Activated T-cell treated with anti-CD3 and anti-CD28 coated beads, Interleukin-2, amount 50 U/mL, for 72 hours (primary cell): ENCODE data around the gene SUN2. TPM values are rescaled to one million over a fixed set of nuclear protein-coding genes. Genes with fewer than 3 reads are reported as not detected.

ENCODE experiments used
- ATAC-seq, 2 donors: fragments of 150-1000 bp; cut with Tn5 transposase; replicated peaks in 1 of 2; 2 replicates each; pipeline ENCODE4 v1.10.0; 2021; ENCODE audit warnings: moderate library complexity in 2 of 2, mild to moderate bottlenecking in 1 of 2
- DNase-seq, 2 donors: peaks; one replicate each; pipeline ENCODE4 v3.0.0; 2021 to 2022; ENCODE audit warnings: mixed read lengths in 1 of 2
- H3K27ac Mint-ChIP-seq: one replicate; pipeline ENCODE4 v1.8.0; 2022; ENCODE audit warnings: mild to moderate bottlenecking, moderate library complexity, mixed read lengths
- H3K27me3 Mint-ChIP-seq: one replicate; pipeline ENCODE4 v1.8.0; 2022; ENCODE audit warnings: low read depth, mixed read lengths
- H3K36me3 Mint-ChIP-seq, 2 donors: one replicate each; pipeline ENCODE4 v1.8.0; 2022; ENCODE audit warnings: mixed read lengths in 2 of 2, mild to moderate bottlenecking in 1 of 2; ENCODE audit not compliant: insufficient read depth in 2 of 2
- H3K4me1 Mint-ChIP-seq: one replicate; pipeline ENCODE4 v1.8.0; 2022; ENCODE audit warnings: low read depth, mixed read lengths
- H3K4me3 Mint-ChIP-seq, 2 donors: one replicate each; pipeline ENCODE4 v1.8.0; 2022; ENCODE audit warnings: mild to moderate bottlenecking in 2 of 2, mixed read lengths in 2 of 2, moderate library complexity in 2 of 2
- H3K9me3 Mint-ChIP-seq, 2 donors: one replicate each; pipeline ENCODE4 v1.8.0; 2022; ENCODE audit warnings: mixed read lengths in 2 of 2
- total RNA-seq, 2 donors: library from RNA; stranded (reverse); gene quantifications; one replicate each; pipeline ENCODE4 v1.2.3, GENCODE V29; 2022

SUN2 gene
- total RNA-seq, 2 donors from 2014 or later = 175 to 179 TPM

GRCh38 chr22:38733329-38733723, 22.5 kb downstream of the SUN2 start:
- Mint-ChIP-seq H3K9me3 (no peaks in the 10 kb centered on the region), H3K27me3 (no peaks in the 10 kb centered on the region), H3K4me1 (peaks cover 31% of the 10 kb centered on the region), H3K27ac (peak overlapping the region; percentile 19), H3K36me3 (peaks cover 8 to 15% of the 10 kb centered on the region in 2 donors), H3K4me3 (no peak overlapping the region)
- ATAC-seq (peak; percentile 38 to 43), DNase-seq (peak; percentile 60 to 62)

DNA sequence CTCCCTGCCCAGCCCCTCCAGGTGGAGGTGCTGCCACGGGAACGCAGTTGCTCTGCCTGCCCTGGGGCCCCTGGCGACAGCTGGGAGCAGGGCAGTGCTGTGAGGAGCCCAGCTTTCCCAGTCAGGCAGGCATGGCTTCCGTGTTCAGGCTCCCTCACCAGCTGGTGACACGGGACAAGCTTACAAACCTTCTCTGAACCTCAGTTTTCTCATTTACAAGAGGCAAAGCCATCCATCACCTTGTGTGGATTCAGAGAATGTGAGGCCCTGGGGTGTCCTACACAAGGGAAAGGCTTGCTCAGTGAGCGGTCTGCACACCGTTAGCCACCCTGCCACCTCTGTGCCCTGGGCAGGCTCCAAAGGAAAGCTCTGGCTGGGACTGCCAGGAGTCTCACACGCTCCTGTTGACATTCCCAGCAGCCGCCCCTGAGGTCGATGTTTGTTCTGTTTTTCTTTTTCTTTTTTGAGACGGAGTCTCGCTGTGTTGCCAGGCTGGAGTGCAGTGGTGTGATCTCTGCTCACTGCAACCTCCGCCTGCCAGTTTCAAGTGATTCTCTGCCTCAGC, 23.5 kb downstream of the SUN2 start:
- Mint-ChIP-seq H3K36me3 (peaks cover 7 to 11% of the 10 kb centered on the region in 2 donors), H3K4me3 (no peak overlapping the region), H3K9me3 (no peaks in the 10 kb centered on the region), H3K4me1 (peaks cover 22% of the 10 kb centered on the region), H3K27me3 (no peaks in the 10 kb centered on the region), H3K27ac (peak overlapping the region; percentile 41)
- ATAC-seq (no peak), DNase-seq (no peak)

DNA sequence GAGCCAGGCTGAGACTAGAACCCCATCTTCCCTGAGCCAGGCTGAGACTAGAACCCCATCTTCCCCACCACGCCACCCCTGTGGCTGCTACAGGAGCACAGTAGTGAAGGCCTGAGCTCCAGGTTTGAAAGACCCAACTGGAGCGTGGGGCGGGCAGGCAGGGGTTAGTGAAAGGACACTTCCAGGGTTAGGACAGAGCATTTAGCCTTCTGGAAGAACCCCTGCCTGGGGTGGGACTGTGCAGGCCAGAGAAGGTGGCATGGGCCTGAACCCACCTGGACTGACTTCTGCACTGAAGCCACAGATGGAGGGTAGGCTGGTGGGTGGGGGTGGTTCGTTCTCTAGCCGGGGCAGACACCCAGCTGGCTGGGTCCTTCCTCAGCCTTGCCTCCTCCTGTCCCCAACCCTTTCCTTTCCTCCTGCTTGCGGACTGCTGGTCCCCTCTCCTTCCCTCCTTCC, 24.1 kb downstream of the SUN2 start:
- peaks cover 6 to 9% of the 10 kb centered on the region in 2 donors for H3K36me3 Mint-ChIP-seq

GRCh38 chr22:38730411-38730871, 25.4 kb downstream of the SUN2 start:
- Mint-ChIP-seq H3K4me1 (peaks cover 15% of the 10 kb centered on the region), H3K4me3 (no peak overlapping the region), H3K9me3 (no peaks in the 10 kb centered on the region), H3K27ac (peak overlapping the region; percentile 6), H3K36me3 (peaks cover 6 to 11% of the 10 kb centered on the region in 2 donors), H3K27me3 (no peaks in the 10 kb centered on the region)
- DNase-seq = no peak
- ATAC-seq = no peak

More for the DNA sequence above, 24.1 kb downstream of the SUN2 start:
- DNase-seq (no peak), ATAC-seq (no peak)
- no peaks in the 10 kb centered on the region for H3K27me3 Mint-ChIP-seq
- peaks cover 16% of the 10 kb centered on the region for H3K4me1 Mint-ChIP-seq
- H3K9me3 Mint-ChIP-seq = no peaks in the 10 kb centered on the region
- H3K4me3 Mint-ChIP-seq = no peak overlapping the region
- H3K27ac Mint-ChIP-seq = peak overlapping the region; percentile 41

DNA sequence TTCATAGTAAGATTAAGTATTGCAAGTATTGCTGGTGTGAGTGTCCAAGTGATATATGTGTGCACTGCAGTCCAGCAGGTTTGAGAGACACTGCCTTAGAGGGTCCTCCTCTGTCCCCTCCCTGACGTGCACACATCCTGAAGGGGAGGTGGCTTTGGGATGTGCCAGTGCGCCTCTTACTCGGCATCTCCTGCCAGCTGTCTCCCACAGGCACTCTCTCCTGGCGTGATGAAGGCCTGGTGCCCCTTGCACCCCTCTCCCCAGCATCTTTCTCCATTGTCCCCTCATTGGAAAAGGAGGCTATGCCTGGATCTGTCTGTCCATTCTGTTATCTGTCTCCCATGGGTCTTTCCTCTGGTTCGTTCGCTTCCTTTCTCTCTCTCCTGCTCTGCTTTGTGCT, 25.9 kb downstream of the SUN2 start:
- Mint-ChIP-seq H3K27me3 (no peaks in the 10 kb centered on the region), H3K4me1 (peaks cover 15% of the 10 kb centered on the region), H3K4me3 (no peak overlapping the region), H3K36me3 (peaks cover 7 to 16% of the 10 kb centered on the region in 2 donors), H3K27ac (peak overlapping the region; percentile 6), H3K9me3 (no peaks in the 10 kb centered on the region)
- no peak for DNase-seq
- ATAC-seq = no peak

- Mint-ChIP-seq H3K27me3 (no peaks in the 10 kb centered on the region), H3K4me3 (no peak overlapping the region), H3K36me3 (peaks cover 11 to 14% of the 10 kb centered on the region in 2 donors), H3K9me3 (no peaks in the 10 kb centered on the region), H3K27ac (no peak overlapping the region), H3K4me1 (peaks cover 9% of the 10 kb centered on the region)
- DNase-seq (no peak), ATAC-seq (no peak)
These were observed 26.7 kb downstream of the SUN2 start for GRCh38 chr22:38728871-38729796.

DNA sequence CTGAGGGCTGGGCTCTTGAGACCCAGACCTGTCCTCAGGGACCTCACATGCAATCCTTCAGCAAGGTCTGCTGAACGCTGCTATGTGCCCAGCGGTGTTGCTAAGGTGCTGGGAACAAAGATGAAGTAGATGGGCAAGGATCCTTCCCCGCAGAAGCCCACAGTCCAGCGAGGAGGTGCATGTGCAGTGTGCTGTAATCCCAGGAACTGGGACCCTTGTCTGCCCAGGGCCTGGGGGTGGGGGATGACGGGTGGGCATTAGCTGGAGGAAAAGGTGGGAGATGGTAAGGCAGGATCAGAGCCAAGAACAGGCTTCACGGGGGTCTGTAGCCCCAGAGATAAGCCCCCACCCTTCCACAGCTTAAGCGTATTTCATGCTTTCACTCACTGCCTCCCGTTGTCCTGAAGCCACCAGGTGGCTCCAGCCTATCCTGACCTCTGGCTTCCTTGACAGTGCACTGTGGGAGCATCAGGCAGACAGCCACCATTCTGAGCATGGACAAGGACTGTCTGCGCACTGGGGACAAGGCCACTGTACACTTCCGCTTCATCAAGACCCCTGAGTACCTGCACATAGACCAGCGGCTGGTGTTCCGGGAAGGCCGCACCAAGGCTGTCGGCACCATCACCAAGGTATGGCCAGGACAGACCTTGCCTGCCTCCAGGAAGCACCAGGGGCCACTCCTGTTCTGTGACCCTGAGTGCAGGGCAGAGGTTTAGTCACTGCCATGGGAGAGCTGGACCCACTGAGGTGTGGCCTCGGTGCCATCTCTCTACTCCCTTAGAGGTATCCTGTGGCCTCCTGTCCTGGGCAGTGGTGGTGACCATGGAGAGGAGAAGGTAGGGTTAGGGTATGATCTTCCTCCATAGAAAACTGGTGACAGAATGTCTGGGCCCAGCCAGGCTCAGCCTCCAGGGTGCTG, 28.0 kb downstream of the SUN2 start:
- DNase-seq (no peak), ATAC-seq (peak in 1 of 2 donors; percentile 5)
- H3K27ac Mint-ChIP-seq = no peak overlapping the region
- peaks cover 4% of the 10 kb centered on the region for H3K4me1 Mint-ChIP-seq
- no peak overlapping the region for H3K4me3 Mint-ChIP-seq
- H3K9me3 Mint-ChIP-seq = no peaks in the 10 kb centered on the region
- H3K27me3 Mint-ChIP-seq = no peaks in the 10 kb centered on the region
- peaks cover 12 to 17% of the 10 kb centered on the region in 2 donors for H3K36me3 Mint-ChIP-seq

GRCh38 chr22:38727123-38727522, 28.7 kb downstream of the SUN2 start:
- Mint-ChIP-seq H3K27me3 (no peaks in the 10 kb centered on the region), H3K4me3 (no peak overlapping the region), H3K4me1 (peaks cover 4% of the 10 kb centered on the region), H3K36me3 (peaks cover 13 to 19% of the 10 kb centered on the region in 2 donors), H3K27ac (no peak overlapping the region), H3K9me3 (no peaks in the 10 kb centered on the region)
- ATAC-seq = no peak
- no peak for DNase-seq

GRCh38 chr22:38725900-38726655, 29.7 kb downstream of the SUN2 start:
- DNase-seq (no peak), ATAC-seq (no peak)
- H3K9me3 Mint-ChIP-seq = no peaks in the 10 kb centered on the region
- H3K36me3 Mint-ChIP-seq = peaks cover 16 to 24% of the 10 kb centered on the region in 2 donors
- peaks cover 10% of the 10 kb centered on the region for H3K4me1 Mint-ChIP-seq
- no peak overlapping the region for H3K4me3 Mint-ChIP-seq
- H3K27ac Mint-ChIP-seq = no peak overlapping the region
- no peaks in the 10 kb centered on the region for H3K27me3 Mint-ChIP-seq

DNA sequence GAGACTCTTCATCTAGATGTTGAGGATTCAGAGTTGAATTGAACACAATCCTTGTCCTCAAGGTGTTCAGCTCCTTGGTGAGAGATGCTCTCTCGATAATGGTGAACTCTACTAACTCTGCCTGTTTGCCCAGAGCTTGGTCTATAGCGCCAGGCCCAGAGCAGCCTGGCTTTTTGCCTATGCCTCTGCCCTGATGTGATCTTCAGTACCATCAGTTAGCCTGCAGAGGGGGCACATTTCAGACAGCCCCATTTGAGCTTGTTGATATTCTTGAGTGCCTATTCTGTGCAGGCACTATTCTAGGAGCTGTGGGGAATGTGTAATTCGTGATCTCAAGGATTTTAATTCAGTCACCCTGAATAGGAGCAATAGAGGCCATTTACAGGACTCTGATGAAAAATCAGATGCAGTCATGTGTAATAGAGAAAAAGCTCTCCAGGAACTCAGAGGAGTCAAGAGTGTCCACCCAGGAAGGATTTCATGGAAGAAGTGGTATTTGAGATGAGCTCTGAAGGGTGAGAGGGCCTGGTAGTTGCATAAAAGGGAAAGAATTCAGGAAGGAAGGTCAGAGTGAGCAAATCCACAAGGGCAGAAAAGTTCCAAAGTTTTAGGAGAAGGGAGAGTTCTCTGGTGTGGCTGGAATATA, 30.7 kb downstream of the SUN2 start:
- H3K36me3 Mint-ChIP-seq = peaks cover 16 to 21% of the 10 kb centered on the region in 2 donors
- DNase-seq = no peak

DNA sequence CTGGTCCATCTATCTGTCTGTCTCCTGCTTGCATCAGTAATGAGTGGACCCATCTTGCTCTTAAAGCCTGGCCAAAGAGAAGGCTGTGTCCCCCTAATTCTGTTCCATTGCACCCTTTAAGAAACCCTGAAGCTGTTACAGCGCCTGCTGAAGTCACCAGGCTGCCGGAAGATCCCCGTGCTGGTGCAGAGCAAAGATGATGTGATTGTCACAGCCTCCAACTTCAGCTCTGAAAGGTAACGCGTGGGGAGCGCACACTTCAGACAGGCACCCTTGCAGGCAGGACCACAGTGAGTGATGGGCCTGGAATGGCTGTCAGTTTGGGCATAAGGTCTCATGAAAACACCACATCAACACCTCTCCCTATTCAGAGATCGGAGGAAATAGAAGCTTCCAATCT, 31.6 kb downstream of the SUN2 start:
- ATAC-seq = no peak
- Mint-ChIP-seq H3K36me3 (peaks cover 16 to 21% of the 10 kb centered on the region in 2 donors), H3K4me3 (no peak overlapping the region)

More for the DNA sequence above, 30.7 kb downstream of the SUN2 start:
- H3K9me3 Mint-ChIP-seq = no peaks in the 10 kb centered on the region
- no peaks in the 10 kb centered on the region for H3K27me3 Mint-ChIP-seq
- H3K4me3 Mint-ChIP-seq = no peak overlapping the region
- peak; percentile 32 to 33 for ATAC-seq
- H3K4me1 Mint-ChIP-seq = peaks cover 7% of the 10 kb centered on the region
- H3K27ac Mint-ChIP-seq = peak overlapping the region; percentile 39

GRCh38 chr22:38721551-38721950, 34.2 kb downstream of the SUN2 start:
- H3K36me3 Mint-ChIP-seq = peaks cover 11 to 21% of the 10 kb centered on the region in 2 donors
- no peak overlapping the region for H3K27ac Mint-ChIP-seq
- H3K27me3 Mint-ChIP-seq = no peaks in the 10 kb centered on the region
- no peak overlapping the region for H3K4me3 Mint-ChIP-seq
- DNase-seq (no peak), ATAC-seq (no peak)
- no peaks in the 10 kb centered on the region for H3K9me3 Mint-ChIP-seq
- H3K4me1 Mint-ChIP-seq = peaks cover 11% of the 10 kb centered on the region

More for the DNA sequence above, 31.6 kb downstream of the SUN2 start:
- no peak overlapping the region for H3K27ac Mint-ChIP-seq
- no peaks in the 10 kb centered on the region for H3K27me3 Mint-ChIP-seq
- DNase-seq = no peak
- H3K9me3 Mint-ChIP-seq = no peaks in the 10 kb centered on the region
- H3K4me1 Mint-ChIP-seq = peaks cover 6% of the 10 kb centered on the region
